ENCODE measurements around the gene PRRC2B.

Gene PRRC2B

DNA sequence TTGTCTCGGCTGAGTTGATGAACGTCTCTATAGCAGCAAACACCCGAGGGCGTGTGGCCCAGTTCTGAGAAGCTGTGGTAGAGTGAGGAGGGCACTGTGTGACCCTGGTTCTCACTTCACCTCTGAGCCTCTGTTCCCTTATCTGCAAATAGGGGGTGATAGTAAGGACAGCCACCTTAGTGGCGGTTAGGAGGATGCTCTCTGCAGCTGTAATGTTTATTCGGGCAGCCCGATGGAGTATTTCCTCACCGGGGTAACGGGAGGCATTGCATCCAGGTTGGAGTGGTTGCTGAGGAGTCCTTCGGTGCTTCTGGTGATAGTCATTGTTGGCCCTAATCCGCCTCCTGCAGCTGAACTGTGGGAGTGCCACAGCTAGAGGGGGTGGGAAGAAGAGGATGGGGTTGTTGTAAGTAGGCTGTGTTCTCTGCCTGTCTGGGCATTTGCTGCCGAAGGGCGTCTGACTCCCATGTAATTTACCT lies 13.9 kb downstream of the PRRC2B start:
- peak in 25 of 51 donors; percentile 16 to 72 (median 46) for DNase-seq

DNA sequence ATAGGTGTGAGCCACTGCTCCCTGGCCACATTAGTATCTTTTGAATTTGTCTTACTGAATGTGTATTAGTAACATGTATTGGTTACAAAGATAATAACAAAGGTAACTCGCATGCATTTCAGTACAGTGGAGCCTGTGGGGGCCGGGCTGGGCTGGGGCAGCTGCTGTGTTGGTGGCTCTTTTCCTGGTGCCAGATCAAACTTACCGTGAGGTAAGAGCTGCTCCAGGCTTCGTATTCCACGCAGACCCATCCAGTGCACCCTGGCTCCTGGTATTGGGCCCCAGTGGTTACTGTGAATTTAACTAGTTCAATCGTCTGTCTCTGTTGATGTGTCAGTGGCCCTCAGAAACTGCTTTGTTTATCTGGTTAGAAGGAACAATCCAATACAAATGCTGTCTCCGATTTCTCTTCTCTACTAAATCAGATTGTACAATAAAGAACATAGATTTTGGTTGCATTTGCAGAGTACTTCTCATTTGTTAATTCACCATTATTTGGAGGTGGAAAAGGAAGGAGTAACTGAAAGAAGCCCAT lies 15.6 kb downstream of the PRRC2B start:
- peak in 1 of 51 donors; percentile 14 for DNase-seq

DNA sequence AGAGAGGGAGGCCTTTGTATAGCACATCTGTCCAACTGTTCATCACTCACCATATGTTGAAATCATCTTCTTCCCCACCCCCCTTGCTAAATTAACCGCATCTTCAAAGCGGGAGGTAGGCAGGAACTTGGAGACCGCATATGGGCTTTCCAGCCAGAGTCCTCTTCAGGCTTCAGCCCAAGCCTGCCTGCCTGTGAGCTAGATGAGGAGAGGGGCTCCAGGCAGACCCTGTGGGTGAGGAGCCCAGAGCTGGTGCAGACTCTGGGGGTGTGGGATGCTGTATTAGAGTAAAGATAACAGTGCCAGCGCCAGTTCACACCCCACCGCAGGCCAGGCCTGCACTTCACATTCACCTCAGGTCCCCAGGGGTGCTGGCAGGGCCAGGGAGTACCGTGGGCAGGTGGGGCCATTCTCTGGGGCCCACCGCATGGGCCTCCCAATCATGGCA lies 16.2 kb downstream of the PRRC2B start:
- DNase-seq, result no peak

DNA sequence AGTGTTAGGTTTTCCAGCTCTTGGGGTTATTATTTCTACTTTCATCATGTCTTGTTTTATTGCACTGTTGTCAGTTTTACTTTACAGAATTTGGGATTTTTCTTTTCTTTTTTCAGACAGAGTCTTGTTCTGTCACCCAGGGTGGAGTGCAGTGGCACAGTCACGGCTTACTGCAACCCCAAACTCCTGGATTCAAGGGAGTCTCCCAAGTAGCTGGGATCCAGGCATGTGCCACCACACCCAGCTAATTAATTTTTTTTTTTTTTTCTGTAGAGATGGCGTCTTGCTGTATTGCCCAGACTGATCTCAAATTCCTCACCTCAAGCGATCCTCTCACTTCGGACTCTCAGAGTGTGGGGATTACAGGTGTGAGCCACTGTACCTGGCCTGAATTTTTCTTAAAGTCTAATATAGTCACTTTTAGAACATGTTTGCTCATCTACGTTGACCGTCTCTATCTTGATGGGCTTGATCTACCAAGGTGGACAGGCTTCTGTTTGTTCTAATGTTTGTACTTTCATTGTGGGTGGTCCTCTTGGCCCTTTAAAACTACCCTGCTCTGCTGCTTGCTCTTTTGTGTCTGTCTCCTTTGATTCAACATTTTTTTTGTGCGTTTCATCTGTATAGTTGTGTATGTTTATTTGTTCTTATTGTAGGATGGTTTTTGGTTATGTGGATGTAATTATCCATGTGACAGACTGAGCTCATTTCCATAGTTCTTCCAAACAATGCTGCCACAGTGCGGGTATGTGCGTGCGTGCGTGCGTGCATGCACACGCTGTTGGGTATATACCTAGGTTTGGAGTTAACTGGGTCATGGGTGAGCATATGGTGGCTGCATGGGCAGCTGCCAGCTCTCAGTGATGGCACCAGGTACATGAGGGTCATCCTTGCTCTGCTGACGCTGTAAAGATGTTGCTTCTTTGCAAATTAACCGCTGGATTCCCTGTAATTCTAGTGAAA lies 18.1 kb downstream of the PRRC2B start:
- DNase-seq, result peak in 1 of 51 donors; percentile 19

DNA sequence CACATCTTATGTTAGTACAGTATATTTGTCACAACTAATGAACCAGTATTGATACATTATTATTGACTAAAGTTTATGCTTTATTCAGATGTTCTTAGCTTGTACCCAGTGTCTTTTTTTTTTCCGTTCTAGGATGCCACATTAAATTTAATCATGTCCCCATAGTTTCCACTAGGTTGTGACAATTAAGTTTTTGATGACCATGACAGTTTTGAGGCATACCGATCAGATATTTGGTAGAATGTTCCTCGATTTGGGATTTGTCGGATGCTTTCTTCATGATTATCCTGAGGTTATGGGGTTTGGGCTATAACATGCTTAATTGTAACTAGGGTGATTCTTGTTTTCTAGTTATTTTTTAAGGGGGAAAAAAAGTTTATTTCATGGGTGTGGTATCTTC lies 22.6 kb downstream of the PRRC2B start:
- DNase-seq, result no peak

DNA sequence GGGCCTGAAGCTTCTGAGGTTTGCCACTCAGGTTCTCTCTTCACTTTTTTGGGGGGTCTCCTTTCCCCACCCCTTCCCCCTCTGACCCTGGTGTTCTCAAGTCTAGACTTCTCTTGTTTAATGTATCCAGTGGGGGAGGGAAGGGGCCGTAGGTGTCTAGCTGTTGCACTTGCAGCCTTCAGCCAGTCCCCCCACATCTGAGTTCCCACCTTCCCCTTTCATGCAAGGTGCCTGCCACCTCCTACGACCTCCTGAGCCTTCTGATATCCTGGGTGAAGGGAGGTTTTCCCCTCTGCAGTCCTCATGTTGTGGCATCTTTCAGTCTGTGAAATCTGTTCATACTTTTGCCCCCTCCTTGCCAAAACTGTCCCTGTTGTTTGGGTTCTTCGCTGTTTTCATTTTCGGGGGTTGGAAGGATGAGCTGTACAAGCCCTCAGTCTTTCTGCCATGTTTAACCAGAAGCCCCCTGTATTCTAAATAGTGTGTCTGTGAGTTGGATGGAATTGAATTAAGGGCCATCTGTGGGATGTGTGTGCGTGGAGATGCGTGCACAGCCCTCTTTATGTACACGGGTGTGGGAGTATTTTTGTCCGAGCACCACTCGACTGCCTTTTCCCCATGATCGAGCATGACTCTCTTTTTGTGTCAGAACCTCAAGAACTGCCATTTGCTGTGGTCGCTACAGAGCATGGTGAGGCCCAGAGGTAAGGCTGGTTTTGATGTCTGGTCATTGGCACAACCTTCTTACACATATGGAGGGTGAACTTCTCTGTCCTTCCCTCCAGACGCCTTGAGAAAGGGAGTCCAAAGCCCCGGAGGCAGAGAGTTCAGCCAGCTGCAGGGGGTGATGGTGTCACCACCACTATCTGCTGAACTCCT lies 23.6 kb downstream of the PRRC2B start:
- DNase-seq, result peak in 2 of 51 donors; percentile 13 to 14

DNA sequence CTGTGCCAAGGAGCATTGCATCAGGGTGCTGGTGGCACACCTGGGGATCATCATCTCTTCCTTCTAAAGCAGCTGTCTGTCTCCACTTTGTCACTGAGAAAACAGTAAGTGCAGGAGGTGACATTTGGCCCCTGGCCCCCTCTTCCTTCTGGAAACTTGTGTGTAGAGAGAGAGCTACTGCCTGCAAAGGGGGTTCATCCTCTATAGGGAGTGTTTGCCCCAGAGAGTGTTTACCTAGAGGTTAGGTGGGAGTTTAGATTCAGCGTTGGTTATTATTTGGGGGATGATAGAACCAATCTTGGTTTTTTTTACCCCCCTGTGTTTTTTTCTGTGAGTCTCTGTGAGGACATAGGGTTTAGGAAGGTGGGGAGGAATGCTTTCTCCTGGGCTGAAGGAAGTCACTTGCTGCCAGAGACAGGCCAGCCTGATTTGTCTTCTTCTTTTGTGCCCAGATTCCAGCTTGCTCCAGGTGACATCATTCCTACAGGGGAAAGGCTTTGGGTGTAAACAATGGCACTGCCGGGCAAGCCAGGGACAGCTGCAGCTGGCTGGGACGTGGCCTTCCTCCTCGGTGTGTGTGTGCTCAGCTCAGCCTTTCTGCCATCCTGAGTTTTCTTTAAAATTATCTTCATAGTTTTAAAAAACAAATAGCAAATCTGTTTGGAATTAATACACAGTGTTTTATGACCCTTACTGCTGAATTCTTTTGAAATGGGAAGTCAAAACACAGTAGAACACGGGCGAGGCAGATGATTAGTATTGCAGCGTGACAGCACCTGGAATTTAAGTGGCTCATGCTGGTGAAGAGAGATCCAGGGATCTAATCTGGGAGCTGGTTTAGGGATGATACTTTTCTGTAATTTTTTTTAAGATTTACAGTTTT lies 24.5 kb downstream of the PRRC2B start:
- peak in 24 of 51 donors; percentile 21 to 68 (median 42) for DNase-seq

DNA sequence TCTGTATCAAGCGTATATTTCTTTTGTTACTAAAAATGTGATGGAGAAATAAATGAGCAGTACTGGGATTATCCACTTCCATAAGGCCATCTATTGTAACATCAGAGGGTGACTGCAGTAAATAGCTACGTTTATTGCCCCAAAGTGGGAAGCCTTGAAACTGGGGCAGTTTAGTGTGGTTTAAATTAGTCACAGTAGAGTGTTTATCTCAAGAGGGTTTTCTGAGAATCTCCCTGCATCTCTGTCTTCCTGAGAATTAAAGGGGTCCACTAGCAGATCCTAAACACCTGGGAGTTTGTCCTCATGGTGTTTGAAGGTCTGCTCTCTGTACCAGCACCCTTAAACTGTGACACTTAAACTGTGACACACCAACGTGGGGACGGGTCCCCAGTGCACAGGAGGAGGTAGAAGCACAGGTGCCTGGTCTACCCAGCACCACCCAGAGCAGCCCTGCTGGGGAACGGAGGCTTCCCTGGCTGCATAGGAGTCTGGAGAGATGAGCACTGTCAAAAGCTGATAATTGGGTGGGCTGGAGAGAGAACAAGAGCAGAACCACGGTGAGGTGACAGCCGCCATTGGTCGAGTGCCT lies 25.2 kb downstream of the PRRC2B start:
- peak in 1 of 51 donors; percentile 28 for DNase-seq

DNA sequence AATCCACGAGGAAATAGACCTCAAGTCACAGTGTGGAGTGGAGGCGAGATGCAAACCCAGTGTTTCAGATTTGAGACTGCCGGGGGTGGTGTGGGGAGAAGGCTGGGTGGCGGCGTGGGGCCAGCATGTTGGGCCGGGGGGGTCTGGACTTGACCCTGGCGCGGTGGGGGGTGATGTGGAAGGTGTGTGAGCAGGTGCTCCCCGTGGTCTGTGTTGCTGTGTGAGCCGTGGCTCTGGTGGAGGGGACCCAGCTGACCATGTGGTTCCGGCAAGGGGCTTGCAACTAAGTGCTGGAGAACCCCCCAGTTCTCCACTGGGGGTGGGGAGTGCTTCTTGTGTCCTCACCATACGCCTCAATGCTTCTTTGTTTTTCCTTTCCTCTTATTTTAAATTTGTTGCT lies 25.8 kb downstream of the PRRC2B start:
- DNase-seq, result no peak

DNA sequence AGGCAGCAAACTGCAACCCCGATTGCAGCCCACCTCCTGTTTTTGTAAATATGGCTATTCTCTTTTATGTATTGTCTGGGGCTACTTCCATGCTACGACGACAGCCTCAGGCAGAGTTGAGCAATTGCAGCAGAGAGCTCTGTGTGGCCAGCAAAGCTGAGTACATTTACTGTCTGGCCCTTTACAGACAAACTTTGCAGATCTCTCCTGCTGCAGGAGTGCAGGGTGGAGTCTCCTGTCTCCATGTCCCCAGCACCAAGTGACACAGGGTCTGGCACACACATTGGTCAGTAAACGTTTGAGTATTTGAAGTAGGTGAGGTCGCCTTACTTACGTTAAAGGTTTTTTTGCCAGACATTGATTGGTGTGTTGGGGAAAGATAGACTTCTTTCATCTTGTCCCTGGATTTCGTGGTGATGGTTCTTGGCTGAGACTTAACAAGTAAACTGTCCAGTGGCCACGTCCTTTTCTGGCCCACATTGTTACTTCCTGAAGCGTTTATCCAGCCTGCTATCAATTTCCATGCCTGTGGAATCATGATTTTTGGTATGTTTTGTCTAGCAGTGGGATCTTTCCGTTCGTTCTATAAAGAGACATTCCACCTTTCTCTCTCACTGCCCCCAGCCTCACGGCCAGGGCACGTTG lies 27.2 kb downstream of the PRRC2B start:
- DNase-seq, result peak in 2 of 51 donors; percentile 24 to 28

DNA sequence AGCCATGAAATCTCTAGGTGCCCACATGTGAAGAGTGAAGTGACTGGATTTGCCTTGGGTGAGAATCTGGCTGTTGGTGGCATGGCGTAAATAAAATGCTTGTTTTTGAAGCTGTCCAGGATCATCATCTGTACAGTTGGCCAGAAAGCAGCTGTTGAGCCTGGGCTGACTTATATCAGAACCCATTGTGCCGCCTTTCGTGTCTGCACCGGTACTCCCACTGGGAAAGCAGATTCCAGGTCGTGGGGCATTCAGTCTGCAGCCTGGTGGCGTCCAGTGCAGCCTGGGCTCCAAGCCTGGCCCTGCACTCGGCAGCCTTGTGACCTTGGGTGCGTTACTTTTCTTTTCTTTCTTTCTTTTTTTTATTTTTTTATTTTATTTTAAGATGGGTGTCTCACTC lies 27.8 kb downstream of the PRRC2B start:
- DNase-seq, result no peak

DNA sequence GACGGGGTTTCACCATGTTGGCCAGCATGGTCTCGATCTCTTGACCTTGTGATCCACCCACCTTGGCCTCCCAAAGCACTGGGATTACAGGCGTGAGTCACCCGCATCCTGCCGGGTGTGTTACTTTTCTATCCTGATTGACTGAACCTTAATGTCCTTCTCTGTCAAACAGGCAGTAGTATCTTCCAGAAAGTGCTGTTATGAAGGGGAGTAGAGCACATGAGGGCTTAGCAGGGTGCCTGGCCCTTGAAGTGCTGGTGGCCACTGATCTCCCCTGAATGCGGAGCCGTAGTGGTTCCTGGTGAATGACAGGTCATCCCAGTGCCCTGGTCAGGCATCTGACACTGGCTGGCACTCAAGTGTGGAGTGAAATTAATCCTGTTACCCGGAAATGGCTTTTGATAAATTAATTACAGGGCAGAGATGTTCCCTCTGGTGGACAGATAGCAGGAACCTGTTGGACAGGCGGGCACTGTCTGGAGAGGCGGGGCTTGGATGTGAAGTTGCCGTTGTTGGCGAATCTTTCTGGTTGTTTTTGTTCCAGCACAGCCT lies 28.4 kb downstream of the PRRC2B start:
- DNase-seq, result peak in 1 of 51 donors; percentile 22

DNA sequence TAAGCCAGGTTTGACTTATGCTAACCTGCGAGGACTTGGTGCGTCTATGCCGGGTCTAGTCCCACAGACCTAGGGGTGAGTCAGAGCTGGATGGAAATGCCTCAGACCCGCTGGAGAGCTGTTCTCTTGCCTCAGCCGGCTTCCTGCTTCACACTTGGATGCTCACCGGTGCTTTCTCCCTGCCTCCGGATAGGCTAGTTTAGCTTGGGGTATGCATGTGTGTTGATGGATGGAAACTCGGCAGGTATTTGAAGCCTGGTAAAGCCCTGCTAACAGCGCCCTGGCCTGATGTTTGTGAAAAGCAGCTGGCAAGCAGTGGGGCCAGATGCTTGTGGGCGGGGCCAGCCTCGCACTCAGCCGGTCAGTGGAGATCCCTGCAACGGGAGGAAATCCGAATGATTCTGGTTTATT lies 29.3 kb downstream of the PRRC2B start:
- peak in 34 of 51 donors; percentile 9 to 74 (median 46) for DNase-seq

DNA sequence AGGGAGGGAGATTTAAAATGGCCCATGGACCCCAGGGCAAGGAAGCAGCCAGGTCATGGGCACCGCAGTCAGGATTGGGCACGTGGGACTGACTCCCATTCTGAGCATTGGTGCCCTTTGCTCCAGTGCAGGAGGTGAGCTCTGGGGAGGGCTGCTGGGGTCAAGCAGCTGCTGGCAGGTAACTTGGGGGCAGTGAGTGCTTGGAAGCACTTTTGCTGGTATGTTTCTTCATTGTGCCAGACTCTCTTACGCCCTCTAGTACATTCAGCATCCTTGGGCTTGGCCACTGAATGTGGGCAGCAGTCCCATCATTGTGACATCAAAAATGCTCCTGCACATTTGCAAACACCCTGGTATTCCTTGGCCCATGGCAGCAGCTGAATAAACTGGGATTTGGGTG lies 32.7 kb downstream of the PRRC2B start:
- no peak for DNase-seq

DNA sequence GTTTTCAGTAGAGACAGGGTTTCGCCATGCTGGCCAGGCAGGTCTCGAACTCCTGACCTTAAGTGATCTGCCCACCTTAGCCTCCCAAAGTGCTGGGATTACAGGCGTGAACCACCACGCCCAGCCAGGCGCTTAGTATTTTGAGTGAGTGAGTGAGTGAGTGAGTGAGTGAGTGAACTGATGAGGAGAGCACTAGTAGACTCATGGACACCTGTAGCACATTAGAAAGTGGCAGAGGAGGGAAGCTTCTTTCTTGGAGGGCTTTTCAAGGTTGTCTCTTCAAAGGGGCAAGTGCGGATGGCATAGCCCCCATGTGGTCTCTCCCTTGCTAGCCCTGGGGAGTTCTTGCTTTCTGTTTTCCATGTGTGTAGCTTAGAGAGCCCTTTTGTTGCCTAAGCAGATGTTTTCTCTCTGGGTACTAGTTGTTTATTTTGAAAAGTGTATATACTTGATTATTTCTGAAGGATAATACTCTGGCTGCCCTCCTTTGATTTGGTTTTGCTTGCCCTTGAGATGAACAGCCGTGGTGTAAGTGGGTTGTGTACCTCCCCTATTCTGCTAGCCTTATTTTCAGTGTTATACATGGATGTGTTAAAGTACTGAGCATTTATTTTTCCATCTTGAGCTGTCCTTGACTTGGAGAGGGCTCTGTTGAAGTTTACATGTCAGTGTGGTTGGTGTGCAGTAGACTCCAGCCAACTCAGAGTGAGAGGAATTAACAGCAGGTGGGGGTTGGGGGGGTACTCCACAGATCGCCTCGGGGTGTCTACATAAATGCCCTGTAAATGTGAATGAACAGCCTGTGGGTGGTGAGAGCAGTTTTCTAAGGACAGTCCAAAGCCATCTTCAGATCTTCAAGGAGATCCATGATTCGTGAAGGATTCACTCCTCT lies 35.5 kb downstream of the PRRC2B start:
- DNase-seq, result no peak

DNA sequence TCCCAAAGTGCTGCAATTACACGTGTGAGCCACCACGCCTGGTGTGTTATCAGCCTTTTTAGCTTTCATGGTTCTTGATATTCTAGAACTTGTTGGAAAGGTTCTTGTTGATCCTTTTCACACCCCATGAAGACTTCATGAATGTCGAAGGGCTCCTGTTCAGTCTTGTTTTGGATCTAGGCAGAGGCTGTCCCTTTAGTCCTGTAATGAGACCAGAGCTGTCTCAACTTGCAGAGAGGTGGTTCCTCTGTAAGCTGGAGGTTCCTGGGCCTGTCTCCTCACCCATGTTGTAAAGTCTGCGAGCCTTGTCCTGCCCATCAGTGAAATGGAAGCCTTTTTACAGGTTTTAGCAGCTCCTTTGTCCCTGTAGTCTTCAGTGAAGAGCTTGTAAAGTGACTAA lies 38.2 kb downstream of the PRRC2B start:
- no peak for DNase-seq

DNA sequence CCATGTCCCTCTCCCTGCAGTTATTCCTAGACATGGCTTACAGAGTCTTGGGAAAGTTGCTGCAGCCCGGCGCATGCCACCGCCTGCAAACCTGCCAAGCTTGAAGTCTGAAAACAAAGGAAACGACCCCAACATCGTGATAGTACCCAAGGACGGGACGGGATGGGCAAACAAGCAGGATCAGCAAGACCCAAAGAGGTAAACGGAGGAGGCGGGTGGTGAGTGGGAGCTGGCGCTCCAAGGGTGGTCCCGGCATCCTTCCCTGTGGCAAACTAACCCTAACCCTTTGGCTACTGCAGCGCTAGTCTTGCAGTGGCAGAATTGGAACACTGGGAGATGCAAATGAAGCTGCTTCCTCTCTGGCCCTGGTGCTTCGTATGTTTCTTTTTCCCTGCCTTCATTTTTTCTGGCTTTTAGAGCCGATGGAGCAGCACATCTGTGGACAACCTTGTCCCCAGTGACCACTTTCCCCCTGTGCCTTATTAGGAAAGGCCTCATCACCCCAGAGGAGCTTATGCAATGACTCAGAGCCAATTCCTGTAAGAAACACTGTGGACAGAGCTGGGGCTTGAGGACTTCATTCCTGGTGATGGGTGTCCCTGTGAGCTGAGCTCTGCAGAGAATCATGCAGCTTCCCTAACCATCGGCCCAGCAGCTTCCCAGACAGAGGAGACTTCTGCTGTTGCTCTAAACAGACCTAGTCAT lies 38.9 kb downstream of the PRRC2B start:
- no peak for DNase-seq

Data from hypothalamus (tissue), 51 donors.